Liver (tissue), 9 donors: ENCODE data around the gene SLC13A2. TPM values are rescaled to one million over a fixed set of nuclear protein-coding genes. Genes with fewer than 3 reads are reported as not detected.

ENCODE experiments used
- DNase-seq: peaks from one replicate; pipeline ENCODE4 v3.0.0-alpha.2; 2017; ENCODE audit warnings: low spot score
- H3K27ac ChIP-seq, 2 donors: one replicate each; pipeline ENCODE4 v1.7.0; 2013; ENCODE audit warnings: inconsistent platforms in 2 of 2, low read length in 2 of 2, control low read depth in 1 of 2, low read depth in 1 of 2, mild to moderate bottlenecking in 1 of 2
- H3K27me3 ChIP-seq, 4 donors: one replicate each; pipeline versions ENCODE4 v1.6.1 to v1.7.0; 2013; ENCODE audit warnings: low read length in 3 of 4, inconsistent platforms in 1 of 4, mild to moderate bottlenecking in 1 of 4, moderate library complexity in 1 of 4; ENCODE audit not compliant: control insufficient read depth in 4 of 4, insufficient read depth in 4 of 4
- H3K36me3 ChIP-seq, 4 donors: one replicate each; pipeline versions ENCODE4 v1.6.1 to v1.7.0; 2013; ENCODE audit warnings: low read length in 3 of 4, mild to moderate bottlenecking in 3 of 4, low read depth in 1 of 4, moderate library complexity in 1 of 4; ENCODE audit not compliant: control insufficient read depth in 4 of 4, insufficient read depth in 3 of 4
- H3K4me1 ChIP-seq, 4 donors: one replicate each; pipeline versions ENCODE4 v1.6.1 to v1.7.0; 2013; ENCODE audit warnings: low read length in 3 of 4, mild to moderate bottlenecking in 3 of 4, moderate library complexity in 1 of 4; ENCODE audit not compliant: control insufficient read depth in 4 of 4, insufficient read depth in 4 of 4
- H3K4me3 ChIP-seq, 3 donors: one replicate each; pipeline versions ENCODE4 v1.6.1 to v1.7.0; 2013; ENCODE audit warnings: low read length in 3 of 3, control low read depth in 1 of 3, low read depth in 1 of 3, mild to moderate bottlenecking in 1 of 3
- H3K9ac ChIP-seq, 2 donors: one replicate each; pipeline ENCODE4 v1.7.0; 2013; ENCODE audit warnings: low read length in 2 of 2, mild to moderate bottlenecking in 2 of 2, moderate library complexity in 2 of 2, control low read depth in 1 of 2, low read depth in 1 of 2
- H3K9me3 ChIP-seq, 4 donors: one replicate each; pipeline versions ENCODE4 v1.6.1 to v1.7.0; 2013; ENCODE audit warnings: low read length in 3 of 4; ENCODE audit not compliant: control insufficient read depth in 4 of 4
- EGR1 ChIP-seq, 2 donors: IDR thresholded peaks; 2 replicates each; pipeline ENCODE4 v1.6.1; 2016 to 2018; ENCODE audit warnings: antibody characterized with exemption in 2 of 2, low read depth in 2 of 2
- FOXA1 ChIP-seq: IDR thresholded peaks from 2 replicates; pipeline ENCODE4 v1.6.1; 2016; ENCODE audit warnings: antibody characterized with exemption
- FOXA2 ChIP-seq: IDR thresholded peaks from 2 replicates; pipeline ENCODE4 v1.6.1; 2016; ENCODE audit warnings: antibody characterized with exemption
- GABPA ChIP-seq, 2 donors: IDR thresholded peaks in 1 of 2; conservative IDR thresholded peaks in 1 of 2; 2 replicates each; pipeline ENCODE4 v1.6.1; 2016; ENCODE audit warnings: antibody characterized with exemption in 2 of 2, mild to moderate bottlenecking in 1 of 2, moderate library complexity in 1 of 2
- HNF4A ChIP-seq, 2 donors: conservative IDR thresholded peaks; 2 replicates each; pipeline ENCODE4 v1.6.1; 2016; ENCODE audit warnings: antibody characterized with exemption in 2 of 2, mild to moderate bottlenecking in 2 of 2
- HNF4G ChIP-seq: IDR thresholded peaks from 2 replicates; pipeline ENCODE4 v1.6.1; 2016; ENCODE audit warnings: antibody characterized with exemption
- JUND ChIP-seq, 2 donors: IDR thresholded peaks; 2 replicates each; pipeline ENCODE4 v1.6.1; 2016; ENCODE audit warnings: antibody characterized with exemption in 2 of 2
- NR2F2 ChIP-seq: IDR thresholded peaks from 2 replicates; pipeline ENCODE4 v1.6.1; 2016; ENCODE audit warnings: antibody characterized with exemption
- RAD21 ChIP-seq, 2 donors: IDR thresholded peaks; 2 replicates each; pipeline ENCODE4 v1.6.1; 2016; ENCODE audit warnings: antibody characterized with exemption in 2 of 2, mild to moderate bottlenecking in 2 of 2
- RXRA ChIP-seq, 2 donors: IDR thresholded peaks; 2 replicates each; pipeline ENCODE4 v1.6.1; 2017 to 2018; ENCODE audit warnings: antibody characterized with exemption in 2 of 2, mild to moderate bottlenecking in 1 of 2
- SP1 ChIP-seq: IDR thresholded peaks from 2 replicates; pipeline ENCODE4 v1.6.1; 2018; ENCODE audit warnings: antibody characterized with exemption, mild to moderate bottlenecking
- TAF1 ChIP-seq: conservative IDR thresholded peaks from 2 replicates; pipeline ENCODE4 v1.6.1; 2016; ENCODE audit warnings: antibody characterized with exemption, mild to moderate bottlenecking
- YY1 ChIP-seq: IDR thresholded peaks from 2 replicates; pipeline ENCODE4 v1.6.1; 2016; ENCODE audit warnings: antibody characterized with exemption, mild to moderate bottlenecking
- WGBS: extraction: QIAGEN DNeasy Blood & Tissue Kit; methylation state at CpG from one replicate; pipeline ENCODE4 v1.1.7; 2013; 5-methylcytosine and 5-hydroxymethylcytosine counted together
- polyA plus RNA-seq, 2 donors: library from polyadenylated mRNA; stranded (reverse) in 1 of 2; unstranded in 1 of 2; fragments of 200-250 nt in 1 of 2; fragments of >200 nt in 1 of 2; fragmentation: Nextera tagmentation in 1 of 2; extraction: Ambion mirVana in 1 of 2; gene quantifications; one replicate each; pipeline versions ENCODE4 v1.2.1 to v1.2.3, GENCODE V29; 2013 to 2015
- total RNA-seq, 2 donors: library from RNA; depleted of rRNA; stranded (reverse); fragments of >200 nt; gene quantifications; one replicate each; pipeline ENCODE4 v1.2.3, GENCODE V29; 2014
- TF ChIP-seq, protein P1 (sequence below): IDR thresholded peaks from 2 replicates; pipeline ENCODE4 v1.6.1; 2016; ENCODE audit warnings: antibody characterized with exemption
- TF ChIP-seq, protein P2 (sequence below): IDR thresholded peaks from 2 replicates; pipeline ENCODE4 v1.6.1; 2016; ENCODE audit warnings: antibody characterized with exemption
- TF ChIP-seq, protein P3 (sequence below): IDR thresholded peaks from 2 replicates; pipeline ENCODE4 v1.6.1; 2016; ENCODE audit warnings: antibody characterized with exemption, mild to moderate bottlenecking
- TF ChIP-seq, protein P4 (sequence below): fragments of 150-350 bp; IDR thresholded peaks from 2 replicates; pipeline ENCODE4 v1.5.1; 2017; ENCODE audit warnings: improper control_type of control experiment, low read depth, low read length; ENCODE audit not compliant: missing input control
- TF ChIP-seq, protein P5 (sequence below): IDR thresholded peaks from 2 replicates; pipeline ENCODE4 v1.6.1; 2016; ENCODE audit warnings: antibody characterized with exemption
- donor health status: healthy.
- donor health status: healthy.
- donor health status: healthy.
- donor health status: healthy.
- donor health status: healthy.

Gene SLC13A2
- total and polyA plus RNA-seq, 4 donors: 0.10 to 0.52 (median 0.36) TPM

DNA sequence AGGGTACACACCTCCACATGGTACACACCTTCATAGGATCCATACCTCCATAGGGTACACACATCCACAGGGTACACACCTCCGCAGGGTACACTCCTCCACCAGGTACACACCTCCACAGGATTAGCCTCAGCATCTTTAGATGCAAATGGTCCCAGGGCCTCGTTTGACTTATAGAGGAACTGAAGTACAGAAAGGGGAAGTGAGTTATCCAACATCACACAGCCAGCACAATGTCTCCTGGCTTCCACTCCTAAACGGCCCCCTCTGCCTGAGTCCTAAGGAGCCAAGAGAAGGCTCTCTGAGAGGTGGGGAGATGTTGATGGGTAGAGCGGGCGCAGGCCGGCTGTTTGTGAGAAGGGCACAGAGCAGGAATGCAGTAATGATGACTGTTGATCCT is 44.7 kb downstream of the SLC13A2 start:
- Histone ChIP-seq H3K4me3 (no peak overlapping the region), H3K27me3 (no peaks in the 10 kb centered on the region), H3K4me1 (no peaks in the 10 kb centered on the region), H3K36me3 (no peaks in the 10 kb centered on the region), H3K27ac (no peak overlapping the region), H3K9me3 (no peaks in the 10 kb centered on the region), H3K9ac (no peak overlapping the region)
- no peak for DNase-seq
- no peak for TF ChIP-seq TAF1
- TF ChIP-seq, protein P1, sequence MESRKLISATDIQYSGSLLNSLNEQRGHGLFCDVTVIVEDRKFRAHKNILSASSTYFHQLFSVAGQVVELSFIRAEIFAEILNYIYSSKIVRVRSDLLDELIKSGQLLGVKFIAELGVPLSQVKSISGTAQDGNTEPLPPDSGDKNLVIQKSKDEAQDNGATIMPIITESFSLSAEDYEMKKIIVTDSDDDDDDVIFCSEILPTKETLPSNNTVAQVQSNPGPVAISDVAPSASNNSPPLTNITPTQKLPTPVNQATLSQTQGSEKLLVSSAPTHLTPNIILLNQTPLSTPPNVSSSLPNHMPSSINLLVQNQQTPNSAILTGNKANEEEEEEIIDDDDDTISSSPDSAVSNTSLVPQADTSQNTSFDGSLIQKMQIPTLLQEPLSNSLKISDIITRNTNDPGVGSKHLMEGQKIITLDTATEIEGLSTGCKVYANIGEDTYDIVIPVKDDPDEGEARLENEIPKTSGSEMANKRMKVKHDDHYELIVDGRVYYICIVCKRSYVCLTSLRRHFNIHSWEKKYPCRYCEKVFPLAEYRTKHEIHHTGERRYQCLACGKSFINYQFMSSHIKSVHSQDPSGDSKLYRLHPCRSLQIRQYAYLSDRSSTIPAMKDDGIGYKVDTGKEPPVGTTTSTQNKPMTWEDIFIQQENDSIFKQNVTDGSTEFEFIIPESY: no peak
- no peak for TF ChIP-seq HNF4A (conservative IDR thresholded peaks at IDR 0.05)
- TF ChIP-seq YY1: no peak
- 77% methylated on average over 6 of the region's 6 CpGs for WGBS

DNA sequence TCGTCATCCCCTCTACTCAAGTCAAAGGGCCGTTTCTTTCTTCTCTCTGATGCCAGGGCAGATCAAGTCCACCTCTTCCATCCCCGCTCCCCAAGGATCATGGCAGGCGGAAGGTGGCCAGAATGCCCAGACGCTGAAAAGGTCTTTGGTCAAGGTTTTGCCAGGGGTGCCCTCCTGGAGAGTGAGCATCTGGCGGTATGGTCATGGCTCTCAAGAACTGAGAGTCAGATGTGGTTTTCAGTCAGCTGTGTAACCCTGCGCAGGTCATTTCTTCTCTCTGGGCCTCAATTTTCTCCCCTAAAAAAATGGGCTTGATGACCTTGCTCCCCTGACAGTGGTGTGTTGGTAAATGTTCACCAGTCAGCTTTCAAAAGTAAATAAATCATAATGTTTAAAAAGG is 45.1 kb downstream of the SLC13A2 start:
- Histone ChIP-seq H3K9me3 (no peaks in the 10 kb centered on the region), H3K36me3 (no peaks in the 10 kb centered on the region), H3K4me1 (no peaks in the 10 kb centered on the region), H3K27me3 (no peaks in the 10 kb centered on the region), H3K4me3 (no peak overlapping the region), H3K27ac (no peak overlapping the region), H3K9ac (no peak overlapping the region)
- WGBS: 84% methylated on average over 7 of the region's 7 CpGs
- no peak for DNase-seq
- TF ChIP-seq, protein P1: no peak
- no peak for TF ChIP-seq FOXA2
- TF ChIP-seq JUND (IDR thresholded peaks at IDR 0.05): no peak
- no peak for TF ChIP-seq YY1
- TF ChIP-seq, protein P2, sequence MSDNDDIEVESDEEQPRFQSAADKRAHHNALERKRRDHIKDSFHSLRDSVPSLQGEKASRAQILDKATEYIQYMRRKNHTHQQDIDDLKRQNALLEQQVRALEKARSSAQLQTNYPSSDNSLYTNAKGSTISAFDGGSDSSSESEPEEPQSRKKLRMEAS: no peak
- no peak for TF ChIP-seq GABPA (IDR thresholded peaks at IDR 0.05 in 1 of 2, conservative IDR thresholded peaks at IDR 0.05 in 1 of 2)
- TF ChIP-seq, protein P3, sequence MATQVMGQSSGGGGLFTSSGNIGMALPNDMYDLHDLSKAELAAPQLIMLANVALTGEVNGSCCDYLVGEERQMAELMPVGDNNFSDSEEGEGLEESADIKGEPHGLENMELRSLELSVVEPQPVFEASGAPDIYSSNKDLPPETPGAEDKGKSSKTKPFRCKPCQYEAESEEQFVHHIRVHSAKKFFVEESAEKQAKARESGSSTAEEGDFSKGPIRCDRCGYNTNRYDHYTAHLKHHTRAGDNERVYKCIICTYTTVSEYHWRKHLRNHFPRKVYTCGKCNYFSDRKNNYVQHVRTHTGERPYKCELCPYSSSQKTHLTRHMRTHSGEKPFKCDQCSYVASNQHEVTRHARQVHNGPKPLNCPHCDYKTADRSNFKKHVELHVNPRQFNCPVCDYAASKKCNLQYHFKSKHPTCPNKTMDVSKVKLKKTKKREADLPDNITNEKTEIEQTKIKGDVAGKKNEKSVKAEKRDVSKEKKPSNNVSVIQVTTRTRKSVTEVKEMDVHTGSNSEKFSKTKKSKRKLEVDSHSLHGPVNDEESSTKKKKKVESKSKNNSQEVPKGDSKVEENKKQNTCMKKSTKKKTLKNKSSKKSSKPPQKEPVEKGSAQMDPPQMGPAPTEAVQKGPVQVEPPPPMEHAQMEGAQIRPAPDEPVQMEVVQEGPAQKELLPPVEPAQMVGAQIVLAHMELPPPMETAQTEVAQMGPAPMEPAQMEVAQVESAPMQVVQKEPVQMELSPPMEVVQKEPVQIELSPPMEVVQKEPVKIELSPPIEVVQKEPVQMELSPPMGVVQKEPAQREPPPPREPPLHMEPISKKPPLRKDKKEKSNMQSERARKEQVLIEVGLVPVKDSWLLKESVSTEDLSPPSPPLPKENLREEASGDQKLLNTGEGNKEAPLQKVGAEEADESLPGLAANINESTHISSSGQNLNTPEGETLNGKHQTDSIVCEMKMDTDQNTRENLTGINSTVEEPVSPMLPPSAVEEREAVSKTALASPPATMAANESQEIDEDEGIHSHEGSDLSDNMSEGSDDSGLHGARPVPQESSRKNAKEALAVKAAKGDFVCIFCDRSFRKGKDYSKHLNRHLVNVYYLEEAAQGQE: no peak
- TF ChIP-seq RXRA (IDR thresholded peaks at IDR 0.05): no peak
- no peak for TF ChIP-seq SP1
- no peak for TF ChIP-seq TAF1
- TF ChIP-seq HNF4A (conservative IDR thresholded peaks at IDR 0.05): no peak
- TF ChIP-seq, protein P4, sequence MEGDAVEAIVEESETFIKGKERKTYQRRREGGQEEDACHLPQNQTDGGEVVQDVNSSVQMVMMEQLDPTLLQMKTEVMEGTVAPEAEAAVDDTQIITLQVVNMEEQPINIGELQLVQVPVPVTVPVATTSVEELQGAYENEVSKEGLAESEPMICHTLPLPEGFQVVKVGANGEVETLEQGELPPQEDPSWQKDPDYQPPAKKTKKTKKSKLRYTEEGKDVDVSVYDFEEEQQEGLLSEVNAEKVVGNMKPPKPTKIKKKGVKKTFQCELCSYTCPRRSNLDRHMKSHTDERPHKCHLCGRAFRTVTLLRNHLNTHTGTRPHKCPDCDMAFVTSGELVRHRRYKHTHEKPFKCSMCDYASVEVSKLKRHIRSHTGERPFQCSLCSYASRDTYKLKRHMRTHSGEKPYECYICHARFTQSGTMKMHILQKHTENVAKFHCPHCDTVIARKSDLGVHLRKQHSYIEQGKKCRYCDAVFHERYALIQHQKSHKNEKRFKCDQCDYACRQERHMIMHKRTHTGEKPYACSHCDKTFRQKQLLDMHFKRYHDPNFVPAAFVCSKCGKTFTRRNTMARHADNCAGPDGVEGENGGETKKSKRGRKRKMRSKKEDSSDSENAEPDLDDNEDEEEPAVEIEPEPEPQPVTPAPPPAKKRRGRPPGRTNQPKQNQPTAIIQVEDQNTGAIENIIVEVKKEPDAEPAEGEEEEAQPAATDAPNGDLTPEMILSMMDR: no peak
- TF ChIP-seq HNF4G: no peak
- no peak for TF ChIP-seq NR2F2
- no peak for TF ChIP-seq RAD21 (IDR thresholded peaks at IDR 0.05)
- TF ChIP-seq FOXA1: no peak
- TF ChIP-seq, protein P5, sequence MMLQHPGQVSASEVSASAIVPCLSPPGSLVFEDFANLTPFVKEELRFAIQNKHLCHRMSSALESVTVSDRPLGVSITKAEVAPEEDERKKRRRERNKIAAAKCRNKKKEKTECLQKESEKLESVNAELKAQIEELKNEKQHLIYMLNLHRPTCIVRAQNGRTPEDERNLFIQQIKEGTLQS: no peak
- TF ChIP-seq EGR1 (IDR thresholded peaks at IDR 0.05; ENCODE audit: low read depth in 2 of 2): no peak
